Measurements from ENCODE around the gene TFF2.

Gene TFF2

DNA sequence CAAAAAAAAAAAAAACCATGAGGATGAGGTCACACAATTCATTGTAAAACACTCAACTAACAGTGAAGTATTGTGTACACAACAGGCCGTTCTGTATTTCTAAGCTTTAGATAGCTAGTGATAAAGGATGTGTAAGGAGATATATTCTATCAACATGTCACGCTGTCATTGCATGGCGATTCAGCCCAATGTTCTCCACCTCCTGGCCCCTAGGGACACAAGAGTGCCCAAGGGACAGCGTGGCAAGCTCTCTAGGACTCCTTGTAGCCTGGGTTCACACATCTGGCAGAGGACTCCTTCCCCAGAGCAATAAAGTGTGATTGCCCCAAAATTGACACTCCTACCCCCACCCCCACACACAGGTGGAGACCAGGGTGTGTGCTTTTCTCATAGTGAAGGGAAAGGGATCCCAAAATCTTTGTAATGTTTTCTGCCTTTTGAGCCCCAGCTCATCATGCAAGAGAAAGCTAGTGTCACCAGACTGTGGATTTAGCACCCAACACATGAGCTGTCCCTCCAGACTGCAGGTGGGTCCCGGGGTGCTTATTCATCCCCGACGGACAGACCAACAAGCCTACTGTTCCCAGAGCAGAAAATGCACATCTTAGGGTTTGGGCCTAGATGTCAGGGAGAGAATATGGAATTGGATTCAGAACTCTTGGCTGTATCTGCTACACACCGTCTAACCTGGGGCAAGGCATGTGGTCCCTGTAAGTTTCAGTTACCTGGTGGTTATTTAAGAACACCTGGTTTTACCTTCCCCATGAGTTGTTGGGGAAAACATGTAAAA, 33.6 kb upstream of the TFF2 start:
- Histone ChIP-seq H3K9ac (ENCODE audit: low read length) (no peak overlapping the region), H3K27me3 (ENCODE audit: control insufficient read depth, insufficient read depth, low read length) (no peaks in the 10 kb centered on the region), H3K27ac (ENCODE audit: low read depth, low read length) (no peak overlapping the region), H3K36me3 (ENCODE audit: control insufficient read depth, insufficient read depth, low read length) (no peaks in the 10 kb centered on the region), H3K4me1 (ENCODE audit: control insufficient read depth, insufficient read depth, low read length) (peaks cover 7% of the 10 kb centered on the region; the same call in 1 of the 2 replicates), H3K9me3 (ENCODE audit: control insufficient read depth, insufficient read depth, low read depth, low read length) (peaks cover 9% of the 10 kb centered on the region), H3K4me3 (ENCODE audit: low read depth, low read length) (no peak overlapping the region)

GRCh38 chr21:42383331-42383730, 32.5 kb upstream of the TFF2 start:
- Histone ChIP-seq H3K4me1 (ENCODE audit: control insufficient read depth, insufficient read depth, low read length) (no peaks in the 10 kb centered on the region), H3K9me3 (ENCODE audit: control insufficient read depth, insufficient read depth, low read depth, low read length) (peaks cover 9% of the 10 kb centered on the region)

GRCh38 chr21:42382915-42383314, 32.1 kb upstream of the TFF2 start:
- H3K4me1 ChIP-seq (ENCODE audit: control insufficient read depth, insufficient read depth, low read length), result no peaks in the 10 kb centered on the region
- H3K4me3 ChIP-seq (ENCODE audit: low read depth, low read length), result no peak overlapping the region
- no peak overlapping the region for H3K9ac ChIP-seq (ENCODE audit: low read length)
- no peaks in the 10 kb centered on the region for H3K27me3 ChIP-seq (ENCODE audit: control insufficient read depth, insufficient read depth, low read length)
- no peak overlapping the region for H3K27ac ChIP-seq (ENCODE audit: low read depth, low read length)
- no peaks in the 10 kb centered on the region for H3K36me3 ChIP-seq (ENCODE audit: control insufficient read depth, insufficient read depth, low read length)
- peaks cover 9% of the 10 kb centered on the region for H3K9me3 ChIP-seq (ENCODE audit: control insufficient read depth, insufficient read depth, low read depth, low read length)

More at GRCh38 chr21:42383331-42383730, 32.5 kb upstream of the TFF2 start:
- no peak overlapping the region for H3K4me3 ChIP-seq (ENCODE audit: low read depth, low read length)
- H3K36me3 ChIP-seq (ENCODE audit: control insufficient read depth, insufficient read depth, low read length), result no peaks in the 10 kb centered on the region
- no peak overlapping the region for H3K27ac ChIP-seq (ENCODE audit: low read depth, low read length)
- no peak overlapping the region for H3K9ac ChIP-seq (ENCODE audit: low read length)
- no peaks in the 10 kb centered on the region for H3K27me3 ChIP-seq (ENCODE audit: control insufficient read depth, insufficient read depth, low read length)

DNA sequence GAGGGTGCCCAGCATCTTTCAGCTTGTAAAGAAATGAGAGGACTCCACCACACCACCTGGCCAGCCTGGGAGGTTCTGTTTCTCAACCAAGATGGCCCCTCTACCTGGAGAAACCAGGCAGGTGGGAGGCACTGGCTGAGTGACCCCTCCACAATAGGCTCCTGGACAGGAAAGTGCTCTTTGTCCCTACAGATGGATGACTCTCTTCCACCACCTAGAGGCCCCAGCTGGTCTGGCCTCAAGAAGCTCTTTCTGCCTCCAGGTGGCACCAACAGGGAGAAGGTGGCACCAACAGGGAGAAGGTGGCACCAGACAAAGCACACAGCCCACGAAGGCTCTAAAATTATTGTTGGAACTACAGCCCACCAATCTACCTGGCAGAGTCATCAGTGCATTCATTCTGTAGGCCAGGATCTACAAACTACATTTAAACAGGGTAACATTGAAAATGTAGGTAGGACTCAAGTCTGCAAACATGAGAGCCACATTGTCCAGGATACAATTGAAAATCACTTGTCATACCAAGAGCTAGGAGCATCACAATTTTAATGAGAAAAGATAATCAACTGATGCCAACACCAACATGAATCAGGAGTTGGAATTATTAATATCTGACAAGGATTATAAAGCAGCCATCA, 30.7 kb upstream of the TFF2 start:
- no peak overlapping the region for H3K4me3 ChIP-seq (ENCODE audit: low read depth, low read length)
- no peak overlapping the region for H3K27ac ChIP-seq (ENCODE audit: low read depth, low read length)
- H3K27me3 ChIP-seq (ENCODE audit: control insufficient read depth, insufficient read depth, low read length), result peaks cover 2% of the 10 kb centered on the region; the same call in 1 of the 2 replicates
- H3K4me1 ChIP-seq (ENCODE audit: control insufficient read depth, insufficient read depth, low read length), result no peaks in the 10 kb centered on the region
- no peaks in the 10 kb centered on the region for H3K36me3 ChIP-seq (ENCODE audit: control insufficient read depth, insufficient read depth, low read length)
- H3K9me3 ChIP-seq (ENCODE audit: control insufficient read depth, insufficient read depth, low read depth, low read length), result peaks cover 9% of the 10 kb centered on the region
- no peak overlapping the region for H3K9ac ChIP-seq (ENCODE audit: low read length)

GRCh38 chr21:42379426-42380215, 28.8 kb upstream of the TFF2 start:
- no peak overlapping the region for H3K27ac ChIP-seq (ENCODE audit: low read depth, low read length)
- H3K27me3 ChIP-seq (ENCODE audit: control insufficient read depth, insufficient read depth, low read length), result peaks cover 17% of the 10 kb centered on the region
- no peak overlapping the region for H3K4me3 ChIP-seq (ENCODE audit: low read depth, low read length)
- H3K9me3 ChIP-seq (ENCODE audit: control insufficient read depth, insufficient read depth, low read depth, low read length), result peaks cover 9% of the 10 kb centered on the region
- H3K9ac ChIP-seq (ENCODE audit: low read length), result no peak overlapping the region
- no peaks in the 10 kb centered on the region for H3K36me3 ChIP-seq (ENCODE audit: control insufficient read depth, insufficient read depth, low read length)
- peaks cover 5% of the 10 kb centered on the region for H3K4me1 ChIP-seq (ENCODE audit: control insufficient read depth, insufficient read depth, low read length)

- H3K4me1 ChIP-seq (ENCODE audit: control insufficient read depth, insufficient read depth, low read length), result peaks cover 12% of the 10 kb centered on the region
- H3K36me3 ChIP-seq (ENCODE audit: control insufficient read depth, insufficient read depth, low read length), result no peaks in the 10 kb centered on the region
- H3K27me3 ChIP-seq (ENCODE audit: control insufficient read depth, insufficient read depth, low read length), result peaks cover 27% of the 10 kb centered on the region
- no peak overlapping the region for H3K27ac ChIP-seq (ENCODE audit: low read depth, low read length)
- H3K9me3 ChIP-seq (ENCODE audit: control insufficient read depth, insufficient read depth, low read depth, low read length), result peaks cover 9% of the 10 kb centered on the region
- no peak overlapping the region for H3K9ac ChIP-seq (ENCODE audit: low read length)
- H3K4me3 ChIP-seq (ENCODE audit: low read depth, low read length), result no peak overlapping the region
These were observed 27.6 kb upstream of the TFF2 start for GRCh38 chr21:42378418-42378817.

GRCh38 chr21:42377951-42378340, 27.2 kb upstream of the TFF2 start:
- H3K27me3 ChIP-seq (ENCODE audit: control insufficient read depth, insufficient read depth, low read length), result peaks cover 27% of the 10 kb centered on the region
- H3K4me3 ChIP-seq (ENCODE audit: low read depth, low read length), result no peak overlapping the region
- H3K9ac ChIP-seq (ENCODE audit: low read length), result no peak overlapping the region
- no peaks in the 10 kb centered on the region for H3K36me3 ChIP-seq (ENCODE audit: control insufficient read depth, insufficient read depth, low read length)
- H3K9me3 ChIP-seq (ENCODE audit: control insufficient read depth, insufficient read depth, low read depth, low read length), result peaks cover 9% of the 10 kb centered on the region
- peaks cover 12% of the 10 kb centered on the region for H3K4me1 ChIP-seq (ENCODE audit: control insufficient read depth, insufficient read depth, low read length)
- no peak overlapping the region for H3K27ac ChIP-seq (ENCODE audit: low read depth, low read length)

- no peak overlapping the region for H3K9ac ChIP-seq (ENCODE audit: low read length)
- no peaks in the 10 kb centered on the region for H3K36me3 ChIP-seq (ENCODE audit: control insufficient read depth, insufficient read depth, low read length)
- no peak overlapping the region for H3K27ac ChIP-seq (ENCODE audit: low read depth, low read length)
- H3K27me3 ChIP-seq (ENCODE audit: control insufficient read depth, insufficient read depth, low read length), result peaks cover 27% of the 10 kb centered on the region
- H3K4me3 ChIP-seq (ENCODE audit: low read depth, low read length), result no peak overlapping the region
- peaks cover 12% of the 10 kb centered on the region for H3K4me1 ChIP-seq (ENCODE audit: control insufficient read depth, insufficient read depth, low read length)
- peaks cover 9% of the 10 kb centered on the region for H3K9me3 ChIP-seq (ENCODE audit: control insufficient read depth, insufficient read depth, low read depth, low read length)
These were observed 26.6 kb upstream of the TFF2 start for GRCh38 chr21:42377211-42377950.

DNA sequence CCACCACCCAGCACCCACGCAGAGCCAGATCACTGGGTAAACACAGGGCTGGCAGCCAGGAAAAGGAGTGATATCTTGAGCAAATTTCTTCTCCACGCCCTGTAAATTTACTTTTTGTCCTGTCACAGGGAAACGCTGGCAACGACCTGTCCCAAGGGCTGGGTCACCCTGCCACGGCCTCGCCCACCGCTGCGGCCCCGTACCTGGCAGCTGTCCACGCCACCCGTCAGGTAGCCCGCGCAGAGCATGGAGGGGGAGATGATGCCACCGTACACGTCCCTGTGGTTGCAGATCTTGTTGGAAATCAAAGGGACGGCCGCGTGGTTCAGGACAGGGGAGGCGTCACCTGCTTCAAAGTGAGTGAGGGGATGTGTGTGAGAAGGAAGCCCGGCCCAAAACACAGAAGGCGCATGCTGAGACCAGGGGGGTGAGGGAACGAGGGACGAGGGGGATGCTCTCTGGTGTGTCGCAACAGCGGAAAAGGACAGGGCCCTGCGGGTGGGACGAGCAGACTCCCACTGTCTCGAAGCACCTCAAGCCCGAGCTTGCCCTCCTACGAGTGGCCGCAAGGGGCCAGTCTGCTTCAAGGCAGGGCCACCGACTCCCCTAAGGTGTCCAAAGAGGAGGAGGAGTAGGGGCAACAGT, 25.7 kb upstream of the TFF2 start:
- H3K27me3 ChIP-seq (ENCODE audit: control insufficient read depth, insufficient read depth, low read length), result peaks cover 27% of the 10 kb centered on the region
- H3K27ac ChIP-seq (ENCODE audit: low read depth, low read length), result no peak overlapping the region

DNA sequence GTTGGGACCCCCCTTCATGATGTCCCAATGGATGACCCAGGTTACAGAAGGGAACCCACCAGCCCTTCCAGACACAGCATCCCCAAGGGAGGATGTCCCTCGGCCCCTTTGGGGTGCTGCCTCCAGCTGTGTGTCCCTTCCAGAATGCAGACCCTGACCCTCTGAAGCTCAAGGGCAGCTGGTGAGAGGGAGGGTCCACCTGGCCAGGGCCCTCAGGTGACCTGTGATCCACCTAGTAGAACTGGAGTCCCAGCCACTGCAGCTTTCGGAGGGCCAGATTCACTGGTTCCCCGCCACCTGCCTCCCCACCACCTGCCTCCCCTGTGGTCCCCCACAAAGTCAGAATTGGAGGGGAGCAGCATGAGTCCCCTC, 25.2 kb upstream of the TFF2 start:
- H3K27me3 ChIP-seq (ENCODE audit: control insufficient read depth, insufficient read depth, low read length), result peaks cover 27% of the 10 kb centered on the region

More for the DNA sequence above, 25.7 kb upstream of the TFF2 start:
- Histone ChIP-seq H3K9ac (ENCODE audit: low read length) (no peak overlapping the region), H3K9me3 (ENCODE audit: control insufficient read depth, insufficient read depth, low read depth, low read length) (0 out of 2 replicates have a peak, but pooled peaks cover under 1% of the 10 kb centered on the region), H3K4me3 (ENCODE audit: low read depth, low read length) (no peak overlapping the region), H3K36me3 (ENCODE audit: control insufficient read depth, insufficient read depth, low read length) (no peaks in the 10 kb centered on the region), H3K4me1 (ENCODE audit: control insufficient read depth, insufficient read depth, low read length) (peaks cover 12% of the 10 kb centered on the region)

More for the DNA sequence above, 25.2 kb upstream of the TFF2 start:
- Histone ChIP-seq H3K9ac (ENCODE audit: low read length) (no peak overlapping the region), H3K4me3 (ENCODE audit: low read depth, low read length) (no peak overlapping the region), H3K36me3 (ENCODE audit: control insufficient read depth, insufficient read depth, low read length) (no peaks in the 10 kb centered on the region), H3K27ac (ENCODE audit: low read depth, low read length) (no peak overlapping the region), H3K9me3 (ENCODE audit: control insufficient read depth, insufficient read depth, low read depth, low read length) (no peaks in the 10 kb centered on the region), H3K4me1 (ENCODE audit: control insufficient read depth, insufficient read depth, low read length) (peaks cover 12% of the 10 kb centered on the region)

Data from HUES6 (cell line).